HG03457 (cell line): ENCODE measurements around the gene SUSD3.
A peak's percentile ranks its signal among the peaks of the same experiment; 100 is the strongest.
"Not testable (repeated sequence)": the region's sequence is repeated elsewhere in the genome, so short reads cannot be mapped to it uniquely, and the experiment has no call there.

ENCODE experiments used
- ATAC-seq: cut with Tn5 transposase; IDR thresholded peaks from one replicate; pipeline ENCODE4 v1.9.1; 2021; ENCODE audit warnings: moderate number of reproducible peaks; ENCODE audit not compliant: unreplicated experiment

SUSD3 gene

GRCh38 chr9:93108291-93109041, 50.0 kb downstream of the SUSD3 start:
- no peak for ATAC-seq

DNA sequence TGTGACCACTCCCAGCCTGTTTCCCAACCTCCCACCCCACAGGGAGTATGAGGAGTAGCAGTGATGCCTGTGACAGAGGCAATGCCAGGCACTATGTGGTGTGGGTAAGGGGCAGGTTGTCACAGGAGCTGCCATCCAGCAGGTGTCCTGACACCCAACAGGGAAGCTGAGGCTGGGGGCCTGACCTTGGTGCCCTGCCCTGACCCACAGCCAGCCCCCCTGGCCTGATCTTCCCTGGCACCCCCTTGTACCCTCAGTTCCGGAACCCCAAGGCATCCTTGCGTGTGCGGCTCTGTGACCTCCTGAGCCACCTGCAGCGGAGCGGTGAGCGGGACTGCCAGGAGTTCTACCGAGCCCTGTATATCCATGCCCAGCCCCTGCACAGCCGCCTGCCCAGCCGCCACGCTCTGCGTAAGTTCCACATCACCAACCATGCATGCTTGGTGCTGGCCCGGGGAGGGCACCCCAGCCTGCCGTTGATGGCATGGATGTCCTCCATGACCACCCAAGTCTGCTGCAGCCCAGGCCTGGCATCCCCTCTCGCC, 51.9 kb downstream of the SUSD3 start:
- no peak for ATAC-seq

DNA sequence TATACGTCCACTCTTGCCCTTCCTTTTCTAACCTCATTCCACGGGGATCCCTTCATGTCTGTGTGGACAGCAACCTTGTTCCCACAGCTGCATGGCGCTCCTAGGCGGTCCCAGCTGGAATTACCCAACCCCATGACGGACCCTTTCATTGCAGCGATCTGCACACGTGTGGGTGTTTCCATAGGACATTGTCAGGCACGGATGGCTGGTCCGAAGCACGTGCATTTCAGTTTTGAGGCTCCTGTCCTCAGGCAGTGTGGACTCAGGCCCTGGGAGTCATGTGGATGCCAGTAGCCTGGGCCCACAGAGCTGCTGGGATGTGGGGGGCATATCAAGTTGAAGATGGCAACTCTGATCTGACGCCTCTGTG, 52.5 kb downstream of the SUSD3 start:
- ATAC-seq, result no peak

- no peak for ATAC-seq
Observed at GRCh38 chr9:93111371-93112115, 53.0 kb downstream of the SUSD3 start.

DNA sequence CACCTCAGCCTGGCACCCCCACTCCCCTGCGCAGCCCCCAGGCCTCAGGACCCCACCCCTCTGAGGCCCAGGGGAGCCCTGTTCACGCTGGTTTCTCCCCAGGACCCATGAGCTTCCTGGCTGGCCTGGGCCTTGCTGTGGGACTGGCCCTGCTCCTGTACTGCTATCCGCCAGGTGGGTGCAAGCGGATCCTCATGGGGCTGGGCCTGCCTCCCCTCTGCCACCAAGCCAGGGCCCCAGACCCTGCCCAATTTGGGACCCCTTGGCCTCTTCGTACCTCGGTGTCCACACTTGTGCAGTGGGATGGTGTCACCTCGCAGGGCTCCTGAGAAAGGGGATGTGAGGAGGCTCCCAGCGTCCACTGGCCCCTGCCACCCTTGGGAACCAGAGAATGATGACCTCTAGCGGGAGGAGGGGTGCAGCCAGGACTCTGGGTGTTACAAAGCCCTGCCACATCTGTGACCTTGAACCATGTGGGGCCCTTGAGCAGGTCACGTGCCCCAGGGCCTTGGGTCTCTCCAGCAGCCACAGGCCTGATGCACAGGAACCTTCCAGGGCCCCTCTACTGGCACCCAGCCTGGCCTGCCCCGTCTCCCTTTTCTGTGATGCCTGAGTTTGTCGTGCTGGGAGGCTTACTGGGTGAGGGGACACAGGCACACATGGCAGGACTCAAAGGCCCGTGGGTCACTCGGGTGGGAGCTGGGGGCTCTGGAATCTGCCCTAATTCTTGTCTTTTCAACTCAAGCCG, 53.8 kb downstream of the SUSD3 start:
- ATAC-seq, result no peak

DNA sequence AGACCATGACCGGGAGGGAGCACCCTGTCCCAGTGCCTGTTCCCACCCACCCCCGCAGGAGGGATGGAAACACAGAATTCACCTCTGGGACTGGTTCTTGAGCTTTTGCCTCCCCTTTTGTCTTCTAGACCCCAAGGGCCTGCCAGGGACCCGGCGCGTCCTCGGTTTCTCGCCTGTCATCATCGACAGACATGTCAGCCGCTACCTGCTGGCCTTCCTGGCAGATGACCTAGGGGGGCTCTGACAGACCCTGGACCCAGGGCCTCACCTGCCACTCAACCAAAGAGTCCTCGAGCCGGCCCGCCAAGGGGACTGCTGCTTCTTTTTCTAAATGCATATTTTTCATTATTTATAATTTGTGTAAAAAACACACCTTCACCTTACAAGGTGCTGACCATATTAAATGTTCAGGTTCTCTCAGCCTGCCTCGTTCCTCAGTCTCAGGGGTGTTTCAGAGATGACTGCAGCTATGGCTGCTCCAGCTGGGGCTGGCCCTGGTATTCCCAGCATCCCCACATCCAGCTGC, 54.4 kb downstream of the SUSD3 start:
- no peak for ATAC-seq

GRCh38 chr9:93114169-93114983, 55.9 kb downstream of the SUSD3 start:
- ATAC-seq, result no peak

DNA sequence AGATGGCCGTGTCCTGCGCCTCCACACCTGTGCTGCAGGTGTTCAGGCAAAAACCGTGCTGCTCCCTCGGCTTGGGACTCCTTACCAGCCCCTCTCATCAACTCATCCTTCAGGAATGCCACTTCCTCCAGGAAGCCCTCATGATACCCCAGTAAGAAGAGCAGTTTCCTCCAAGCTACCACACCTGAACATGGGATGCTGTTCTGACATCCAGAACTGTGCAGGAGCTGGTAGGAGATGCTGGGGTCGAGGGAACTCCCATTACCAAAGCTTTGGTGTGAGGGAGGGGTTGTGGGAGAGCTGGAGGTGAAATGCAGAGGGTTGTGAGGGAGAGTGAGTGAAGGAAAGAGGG, 56.5 kb downstream of the SUSD3 start:
- no peak for ATAC-seq

GRCh38 chr9:93115486-93116071, 57.1 kb downstream of the SUSD3 start:
- no peak for ATAC-seq

DNA sequence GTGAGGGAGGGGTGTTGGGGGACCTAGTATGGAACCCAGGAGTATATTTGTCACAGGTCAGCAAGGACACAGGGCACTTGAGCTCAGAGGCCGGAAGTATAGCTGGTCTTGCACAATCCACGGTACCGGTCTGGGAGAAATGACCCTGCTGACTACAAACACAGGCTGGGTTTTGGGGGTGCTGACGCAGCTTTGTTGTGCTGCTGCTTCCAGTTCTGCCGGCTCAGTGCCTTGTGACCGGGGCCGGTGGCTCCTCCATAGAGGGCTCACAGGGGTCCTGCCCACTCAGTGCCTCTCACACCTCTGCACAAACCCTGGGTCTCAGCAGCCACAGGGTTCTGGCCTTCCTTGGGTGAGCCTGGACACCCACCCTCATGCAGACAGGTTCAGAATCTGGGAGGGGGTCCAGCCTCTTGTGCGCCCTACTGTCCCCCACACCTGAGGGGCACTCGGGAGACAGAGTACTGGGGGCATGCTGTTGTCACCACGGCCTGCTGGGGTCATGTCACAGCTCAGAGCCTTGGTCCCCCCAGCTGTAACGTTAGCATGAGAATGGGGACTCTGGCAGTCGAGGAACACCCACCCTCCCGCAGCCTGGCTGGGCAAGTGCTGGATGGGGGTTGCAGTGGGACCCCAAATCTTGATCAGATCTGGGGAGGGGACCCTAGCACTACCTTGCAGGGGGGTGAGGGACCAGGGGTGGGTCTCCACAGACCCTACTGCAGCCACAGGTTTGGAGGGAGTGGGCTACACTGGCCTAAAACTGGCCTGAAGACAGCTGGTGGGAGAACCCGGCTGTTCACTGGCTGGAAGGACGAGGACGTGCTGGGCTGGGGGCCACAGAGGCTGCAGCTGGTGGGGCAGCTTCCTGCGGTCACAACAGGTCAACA, 57.8 kb downstream of the SUSD3 start:
- ATAC-seq, result no peak

- not testable (repeated sequence) for ATAC-seq
Observed at GRCh38 chr9:93117521-93117920, 59.0 kb downstream of the SUSD3 start.

DNA sequence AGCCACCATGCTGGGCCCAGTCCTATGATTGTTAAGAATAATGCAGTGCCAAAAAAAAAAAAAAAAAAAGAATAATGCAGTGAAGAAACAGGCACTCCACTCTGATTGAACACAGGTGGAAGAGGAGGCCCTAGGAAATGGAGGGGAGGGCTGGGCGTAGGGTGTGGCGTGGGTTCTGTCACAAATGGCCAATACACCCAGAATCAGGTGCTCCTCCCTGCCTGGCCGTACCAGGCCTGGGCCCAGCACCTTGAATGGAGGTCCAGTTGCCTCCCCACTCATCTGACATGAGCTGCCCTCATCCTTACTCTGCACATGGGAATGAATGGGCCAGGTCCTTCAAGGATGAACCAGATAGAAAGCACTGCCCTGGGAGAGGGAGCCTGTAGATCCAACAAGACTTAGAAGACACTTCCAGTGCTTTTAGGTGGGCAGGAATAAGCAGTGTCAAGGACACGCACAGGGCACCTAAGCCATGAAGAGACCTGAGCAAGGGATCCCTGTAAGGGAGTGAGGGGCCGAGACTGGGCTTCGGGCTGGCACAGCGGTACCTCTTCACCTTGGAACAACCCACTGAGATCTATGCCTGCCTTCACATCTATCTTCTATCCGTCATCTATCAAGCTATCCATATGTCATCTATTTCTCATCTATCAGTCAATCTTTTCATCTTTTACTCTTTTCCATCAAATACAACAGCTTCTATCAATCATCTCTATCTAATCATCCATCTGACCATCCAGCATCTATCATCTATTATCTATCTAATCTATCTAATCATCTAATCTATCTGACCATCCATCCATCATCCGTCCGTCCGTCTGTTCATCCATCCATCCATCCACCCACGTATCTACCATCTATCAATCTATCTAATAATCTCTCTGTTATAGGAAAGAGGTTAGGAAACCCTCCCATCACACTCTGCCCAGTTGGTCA, 59.7 kb downstream of the SUSD3 start:
- no peak for ATAC-seq

DNA sequence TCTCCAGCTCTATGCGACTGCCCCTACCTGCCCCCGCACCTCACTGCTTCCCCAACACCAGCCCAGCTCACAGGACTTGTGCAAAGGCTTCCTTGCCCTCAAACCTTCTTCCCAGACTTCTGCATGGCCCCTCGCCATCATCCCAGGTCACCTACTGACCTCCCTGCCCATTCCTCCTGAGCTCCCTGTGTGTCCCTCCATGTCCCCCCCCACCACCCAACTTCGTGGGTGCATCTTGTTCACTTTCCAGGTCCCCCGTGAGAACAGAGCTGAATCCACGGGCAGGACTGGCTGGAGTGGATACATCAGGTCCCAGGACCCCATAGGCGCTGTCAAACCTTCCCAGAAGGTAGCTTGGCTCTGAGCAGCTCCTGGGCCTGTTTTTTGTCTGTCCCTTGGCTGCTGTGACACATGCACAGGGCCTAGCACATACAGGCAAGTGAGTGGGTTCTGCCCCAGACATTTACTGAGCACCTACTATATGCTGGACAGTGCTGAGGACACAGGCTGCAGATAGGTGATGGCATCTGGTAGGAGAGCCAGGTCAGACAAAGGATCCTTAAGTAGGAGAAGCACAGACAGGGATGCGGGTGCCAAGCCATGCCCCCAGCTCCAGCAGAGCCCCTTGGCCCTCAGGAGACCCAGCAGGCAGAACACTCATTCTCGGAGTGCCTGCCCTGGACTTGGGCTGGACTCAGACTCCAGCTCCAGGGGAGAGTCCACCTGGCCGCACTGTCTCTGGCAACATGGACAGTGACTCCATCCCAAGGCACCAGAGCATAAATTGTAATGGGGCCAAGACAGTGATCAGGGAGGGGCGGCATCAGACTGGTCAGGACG, 60.6 kb downstream of the SUSD3 start:
- no peak for ATAC-seq

DNA sequence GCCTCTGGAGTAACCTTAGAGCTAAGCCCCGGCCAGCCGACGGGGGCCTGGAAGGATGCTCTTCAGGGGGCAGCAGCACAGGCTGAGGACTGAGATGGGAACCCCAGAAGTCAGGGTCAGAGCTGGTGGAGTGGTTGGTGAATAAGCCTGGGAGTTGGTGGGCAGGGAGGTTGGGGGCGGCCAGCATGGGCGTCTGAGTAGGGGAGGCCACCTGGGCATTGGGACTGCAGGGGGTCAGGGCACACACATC, 61.1 kb downstream of the SUSD3 start:
- ATAC-seq, result no peak

- ATAC-seq, result peak; percentile 82
Observed at GRCh38 chr9:93119953-93120845, 61.7 kb downstream of the SUSD3 start.

DNA sequence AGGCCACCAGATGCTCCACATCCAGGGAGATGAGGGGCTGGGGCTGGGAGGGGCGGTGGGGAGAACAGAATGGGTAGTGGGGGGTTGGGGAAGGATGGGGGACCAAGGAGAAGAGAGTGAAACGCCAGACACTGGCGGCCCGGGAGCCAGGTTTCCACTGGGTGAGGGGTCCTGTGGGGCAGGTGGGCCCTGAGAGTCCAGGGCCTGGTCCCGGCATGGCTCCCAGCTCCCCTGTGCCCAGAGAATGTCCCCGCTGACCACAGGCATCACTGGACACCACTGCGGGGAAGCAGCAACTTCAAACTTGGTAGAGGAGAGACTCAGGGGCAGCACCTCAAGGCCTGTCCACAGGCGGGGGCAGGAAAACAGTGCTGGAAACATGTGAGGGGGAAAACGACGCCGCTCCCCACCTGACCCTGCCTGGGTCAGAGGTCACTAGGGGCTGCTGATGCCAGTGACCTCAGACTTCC, 62.4 kb downstream of the SUSD3 start:
- ATAC-seq, result no peak
